Activated CD8-positive, alpha-beta memory T cell treated with anti-CD3 and anti-CD28 coated beads, Interleukin-2, amount 50 U/mL, for 1 hour (primary cell): ENCODE results near the gene CNTN5.
"Not testable (repeated sequence)": the region's sequence is repeated elsewhere in the genome, so short reads cannot be mapped to it uniquely, and the experiment has no call there.

Source experiments
- DNase-seq: peaks from one replicate; pipeline ENCODE4 v3.0.0-alpha.2; 2020; ENCODE audit errors: extremely low read depth

CNTN5 gene

DNA sequence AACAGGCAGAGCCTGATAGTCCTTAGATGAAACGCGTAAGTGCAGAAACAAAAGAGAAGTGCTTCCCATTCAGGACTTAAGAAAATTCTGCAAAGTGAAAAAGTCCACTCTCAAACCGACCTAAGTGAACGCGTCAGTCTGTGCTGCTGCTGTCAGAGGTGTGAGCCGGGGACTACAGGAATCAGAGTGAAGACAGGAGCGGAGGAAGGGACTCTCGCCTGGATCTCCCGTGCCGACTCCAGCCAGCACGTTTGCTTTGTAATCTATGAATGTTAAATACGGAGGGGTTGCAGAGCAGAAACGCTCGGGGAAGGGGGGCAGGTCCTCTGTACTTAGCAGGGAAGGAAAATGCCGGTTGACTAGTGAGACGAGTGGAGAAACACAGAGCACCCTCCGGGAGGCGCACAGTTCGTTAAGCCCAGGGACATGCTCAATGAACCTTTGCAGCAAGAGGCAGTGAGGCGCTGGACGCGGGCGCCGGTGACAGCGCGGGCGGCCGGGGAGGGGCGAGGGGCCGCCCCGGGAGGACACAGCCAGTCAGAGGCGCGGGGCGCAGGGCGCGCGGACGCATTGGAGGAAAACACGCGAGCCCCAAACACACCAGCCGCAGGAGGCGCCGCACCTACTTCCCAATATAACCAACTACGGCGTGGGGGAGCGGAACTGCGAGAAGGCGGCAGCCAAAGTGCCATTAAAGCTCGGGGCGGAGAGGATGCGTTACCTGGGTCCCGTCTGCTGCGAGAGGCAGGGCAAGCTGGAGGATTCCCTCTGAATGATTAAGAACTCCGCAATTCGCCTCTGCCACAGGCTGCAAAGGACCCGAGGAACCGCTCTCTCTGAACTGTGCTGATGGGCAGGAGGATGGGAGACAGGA, at the start of gene CNTN5:
Gene CNTN5, plus strand, starts transcription at position 598 of the 874 bp plus-strand sequence.
- DNase-seq: no peak

DNA sequence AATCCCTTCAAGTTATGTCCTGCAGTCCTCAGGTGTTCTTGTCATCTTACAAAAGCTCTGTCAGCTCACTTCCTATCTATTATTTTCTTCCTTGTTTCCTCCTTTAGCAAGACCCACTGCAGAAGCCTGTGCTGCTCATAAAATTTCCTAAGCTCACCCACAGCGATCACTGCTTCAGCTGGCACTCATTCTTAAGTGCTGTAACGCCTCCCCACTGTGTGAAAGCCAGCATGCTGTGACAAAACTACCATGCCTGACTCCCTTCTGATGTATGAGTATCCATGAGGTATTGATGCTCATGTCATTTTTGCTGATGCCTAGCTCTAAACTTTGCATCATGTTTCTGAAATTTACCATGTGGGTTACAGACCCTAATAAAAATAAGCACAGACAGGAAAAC, 41.5 kb upstream of the CNTN5 start:
- no peak for DNase-seq

DNA sequence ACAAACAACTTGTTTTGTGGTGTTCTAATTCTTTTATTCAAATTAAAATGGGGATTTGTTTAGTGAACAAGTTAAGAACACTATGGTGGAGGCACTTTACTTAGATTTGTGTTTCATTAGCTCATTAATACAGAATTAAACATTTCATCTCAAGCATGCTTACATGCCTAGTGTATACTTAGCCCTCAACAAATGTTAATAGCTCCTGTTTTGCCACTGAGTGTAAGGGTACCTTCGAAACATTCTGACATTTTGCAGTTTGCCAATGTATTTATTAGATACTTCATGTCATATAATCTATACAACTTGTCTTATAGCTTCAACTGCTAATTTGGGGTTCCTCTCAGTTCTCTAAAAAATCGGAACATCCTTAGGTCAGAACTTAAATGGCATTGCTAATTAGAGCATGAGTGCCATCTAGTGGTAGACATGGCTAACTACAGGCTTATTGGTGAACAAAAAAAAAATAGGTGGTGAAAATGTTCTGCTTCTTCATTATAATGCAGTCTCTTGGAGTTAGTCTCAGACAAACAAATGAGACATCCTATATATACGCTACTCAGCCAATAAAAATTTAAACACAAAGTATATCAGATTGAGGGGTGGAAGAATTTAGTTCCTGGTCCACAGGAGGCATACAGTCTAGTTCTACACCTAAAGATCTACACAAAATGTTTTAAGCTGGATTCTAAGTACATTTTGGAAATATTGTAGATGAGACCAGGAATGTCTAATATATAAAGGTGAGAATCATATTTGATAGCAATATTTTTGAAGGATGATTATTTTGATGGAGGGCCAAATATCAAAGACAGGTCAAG, 4.9 kb upstream of the CNTN5 start:
- no peak for DNase-seq

DNA sequence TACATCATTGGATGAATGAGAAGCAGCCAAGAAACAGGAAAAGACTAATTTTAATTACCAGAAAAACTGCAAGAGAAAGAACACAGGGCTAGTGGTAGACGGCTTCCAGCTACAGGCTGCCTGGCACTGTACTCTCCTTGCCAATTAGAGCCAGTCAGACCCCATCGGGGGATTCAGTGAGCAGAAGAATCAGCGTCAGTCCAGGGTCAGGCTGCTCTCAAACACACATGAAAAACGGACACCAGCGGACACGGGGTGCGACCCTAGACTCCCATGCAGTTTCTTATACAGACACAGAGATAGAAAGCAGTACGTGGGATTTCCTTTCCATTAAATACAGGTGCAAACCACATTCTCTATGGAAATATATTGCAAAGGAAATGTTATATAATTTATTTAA, 1.1 kb upstream of the CNTN5 start:
- DNase-seq: no peak

DNA sequence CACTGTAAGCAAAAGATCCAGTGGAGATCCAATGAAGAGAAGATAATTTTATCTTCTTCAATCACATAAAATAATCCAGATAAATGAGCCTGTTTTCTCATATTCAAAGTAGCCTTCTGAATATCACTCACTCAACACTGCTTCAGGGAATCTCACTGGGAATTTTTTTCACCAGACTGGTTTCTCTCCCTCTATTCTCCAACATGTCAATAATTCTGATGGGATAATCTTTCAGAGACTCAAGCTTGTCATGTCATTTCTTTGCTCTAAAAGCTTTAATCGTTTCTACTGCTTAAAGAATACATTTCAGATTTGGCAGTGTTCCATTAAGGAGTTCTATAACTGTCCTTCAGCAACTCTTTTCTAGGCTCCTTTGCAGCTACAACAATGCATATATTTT, 16.3 kb downstream of the CNTN5 start:
- no peak for DNase-seq

DNA sequence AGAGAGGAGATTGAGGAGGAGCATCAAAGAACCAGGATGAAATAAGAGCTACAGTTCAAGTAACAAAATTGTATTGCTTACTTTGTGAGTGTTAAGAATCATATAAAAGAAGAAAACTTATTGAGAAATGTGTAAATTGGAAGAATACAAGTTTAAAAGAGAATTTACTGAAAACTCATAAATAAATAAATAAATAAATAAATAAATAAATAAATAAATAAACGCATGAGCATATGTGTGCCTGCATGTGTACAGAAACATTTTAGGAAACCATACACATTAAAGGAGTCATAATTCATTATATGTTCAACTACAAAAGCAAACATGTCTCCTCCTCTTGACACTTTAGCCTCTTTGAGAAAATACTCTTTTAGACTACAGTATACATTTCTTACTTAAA, 42.6 kb downstream of the CNTN5 start:
- no peak for DNase-seq

DNA sequence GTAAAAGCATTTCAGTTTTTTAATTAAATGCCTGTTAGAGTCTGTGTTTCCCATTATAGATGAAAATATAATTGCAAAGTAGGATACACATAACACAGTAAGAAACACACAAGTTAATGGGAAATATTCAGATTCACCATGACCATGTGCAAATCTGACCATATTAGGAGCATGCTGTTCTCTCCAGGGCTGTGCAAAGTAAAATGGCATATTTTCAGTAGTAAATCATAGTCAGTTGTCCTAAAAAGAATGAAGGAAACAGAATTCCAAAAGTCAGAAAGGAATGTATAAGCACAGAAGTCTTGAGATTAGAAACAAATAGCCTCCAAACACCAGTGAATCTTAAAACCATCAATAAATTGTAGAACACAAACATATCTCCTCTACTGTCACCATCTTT, 44.4 kb downstream of the CNTN5 start:
- DNase-seq: no peak

DNA sequence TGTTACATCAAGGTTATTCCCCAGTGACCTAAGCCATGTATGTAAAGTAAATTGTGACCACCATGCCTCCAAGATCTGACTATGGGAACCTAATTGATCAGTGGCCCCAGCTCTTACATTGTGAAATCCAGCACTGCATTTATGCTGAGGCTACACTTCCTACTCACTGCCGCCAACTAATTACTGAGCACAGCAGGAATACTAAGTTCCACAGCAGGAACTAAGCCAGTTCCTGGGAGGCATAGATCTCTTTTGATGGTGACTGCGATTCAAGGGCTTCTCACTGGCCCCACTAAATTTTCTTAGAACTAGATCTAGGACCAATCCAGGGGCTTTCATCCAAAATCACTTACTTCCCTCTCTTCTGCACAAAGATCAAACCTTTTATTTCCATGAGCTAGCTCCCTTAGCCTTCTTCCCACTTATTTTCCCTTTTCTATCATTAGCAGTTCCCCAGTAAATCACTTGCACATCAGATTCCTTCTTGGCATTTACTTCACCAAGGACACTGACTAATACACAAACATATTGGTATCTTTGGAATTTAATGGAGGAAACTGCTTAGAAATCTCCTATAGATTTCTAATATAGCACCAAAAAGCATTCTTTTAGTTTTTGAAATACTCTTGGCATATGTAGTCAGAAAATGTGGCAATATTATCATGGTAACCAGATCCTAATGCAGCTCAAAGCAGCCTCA, 46.0 kb downstream of the CNTN5 start:
- no peak for DNase-seq

DNA sequence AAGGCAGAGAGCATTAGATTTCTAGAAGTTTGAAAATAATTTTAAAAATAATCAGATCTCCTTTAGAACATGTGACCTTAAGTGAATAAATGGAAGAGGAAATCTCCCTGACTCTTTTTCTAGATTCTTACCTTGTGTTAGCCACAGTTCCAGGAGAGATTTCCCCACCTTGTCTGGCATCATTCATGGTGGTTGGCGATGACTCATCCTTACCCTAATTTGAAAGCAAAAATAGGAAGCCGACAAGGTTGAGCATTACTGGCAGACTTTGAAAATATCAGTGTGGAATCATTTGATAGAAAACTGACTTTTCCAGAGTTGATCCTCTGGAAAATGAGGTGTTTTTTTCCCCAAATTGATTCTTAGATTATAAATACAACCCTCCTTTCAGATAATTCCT, 48.1 kb downstream of the CNTN5 start:
- no peak for DNase-seq

DNA sequence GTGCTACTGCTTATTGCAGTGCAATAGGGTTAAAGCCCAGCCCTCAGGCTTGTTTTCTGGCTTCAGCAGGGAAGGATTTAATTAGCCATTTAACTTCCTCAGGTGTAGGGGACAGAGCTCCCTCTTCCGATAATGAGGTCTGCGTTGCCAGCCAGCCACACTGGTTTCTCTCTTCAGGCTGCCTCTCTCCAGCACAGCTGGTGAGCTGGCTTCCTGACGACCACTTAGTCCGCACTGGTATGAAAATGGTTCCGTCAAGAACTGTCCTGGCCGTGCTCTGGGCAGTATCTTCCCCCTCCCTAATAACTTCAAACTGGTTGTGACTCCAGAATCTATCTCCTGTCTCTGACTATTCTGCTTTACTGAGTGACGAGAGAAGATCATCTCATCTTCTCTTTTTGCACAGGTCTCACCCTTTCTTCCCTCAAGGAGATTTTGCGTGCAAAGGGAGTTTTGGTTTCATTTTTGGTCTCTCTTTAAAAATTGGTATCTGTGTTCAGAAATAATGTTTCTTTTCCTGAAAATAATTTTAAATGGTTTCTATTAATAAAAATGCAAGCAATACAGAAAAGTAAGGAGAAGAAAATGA, 49.2 kb downstream of the CNTN5 start:
- no peak for DNase-seq

DNA sequence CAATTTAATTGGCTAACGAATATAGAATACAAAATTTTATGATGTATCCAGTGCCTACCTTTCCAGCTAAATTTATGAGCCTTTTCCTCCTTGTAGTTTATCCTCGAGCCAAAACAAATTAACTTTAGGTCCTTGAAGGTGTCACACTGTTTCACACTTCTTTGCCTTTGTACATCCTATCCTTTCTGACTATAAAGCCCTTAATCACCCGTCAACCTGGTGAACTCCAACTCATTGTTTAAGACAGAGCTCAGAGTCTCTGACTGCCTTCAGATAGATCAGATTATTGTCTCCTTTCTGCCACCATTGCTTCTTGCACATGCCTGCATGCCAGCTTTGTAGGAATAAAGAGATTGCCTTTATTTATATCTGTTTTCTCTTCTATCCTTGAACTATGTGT, 58.8 kb downstream of the CNTN5 start:
- no peak for DNase-seq

DNA sequence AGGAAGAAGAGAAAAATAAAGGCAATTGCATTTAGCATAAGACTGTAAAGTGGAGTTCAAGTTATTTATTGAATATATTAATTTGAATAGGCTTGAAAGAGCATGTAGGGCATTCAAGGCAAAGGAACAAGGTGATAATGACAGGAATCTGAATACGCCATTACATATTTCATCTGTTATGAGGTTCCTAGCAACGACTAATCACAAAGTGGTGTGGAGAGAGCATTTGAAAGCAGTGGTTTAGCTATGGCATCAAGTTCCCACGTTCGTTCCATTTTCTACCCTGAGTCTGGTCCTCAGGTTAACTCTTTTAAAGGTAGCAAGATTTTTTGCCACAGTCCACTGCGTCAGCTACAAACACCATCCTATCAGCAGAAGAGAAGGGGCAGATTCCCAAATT, 59.4 kb downstream of the CNTN5 start:
- DNase-seq: no peak

DNA sequence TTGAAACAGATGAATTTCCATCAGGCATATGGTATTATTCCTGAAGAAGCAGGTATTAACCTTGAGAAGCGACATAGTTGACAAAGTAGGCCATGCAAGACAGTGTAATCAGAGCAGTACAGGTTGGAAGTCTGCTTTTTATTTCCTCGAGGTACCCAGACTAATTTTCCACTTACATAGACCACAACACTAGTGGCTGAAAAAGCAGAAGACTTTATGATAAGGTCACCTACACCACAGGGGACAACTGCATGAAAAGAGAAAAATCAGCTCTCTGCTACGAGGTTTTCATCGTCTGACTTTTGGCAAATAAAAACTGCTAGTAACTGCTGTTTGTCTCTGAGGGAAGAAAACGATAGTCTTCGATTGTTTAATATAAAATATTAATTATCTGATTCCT, 77.5 kb downstream of the CNTN5 start:
- DNase-seq: no peak

DNA sequence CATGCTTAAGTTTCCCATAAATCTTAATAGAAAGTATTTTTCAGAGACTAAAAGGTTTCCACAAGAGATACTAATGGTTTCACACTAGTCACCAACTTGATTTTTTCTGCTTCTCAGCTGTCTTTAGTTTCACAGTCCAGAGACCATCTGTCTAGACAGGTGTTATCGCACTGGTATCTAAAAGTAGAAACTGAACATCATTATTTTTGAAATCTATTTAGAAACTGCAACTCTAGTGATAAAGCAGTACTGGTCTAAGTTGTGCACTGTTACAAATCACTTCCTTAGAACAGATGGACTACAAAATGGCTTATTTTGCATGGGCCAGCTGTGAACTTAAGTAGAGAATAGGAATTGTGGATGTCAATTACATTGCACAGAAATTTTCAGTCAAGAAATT, 78.0 kb downstream of the CNTN5 start:
- DNase-seq: no peak

DNA sequence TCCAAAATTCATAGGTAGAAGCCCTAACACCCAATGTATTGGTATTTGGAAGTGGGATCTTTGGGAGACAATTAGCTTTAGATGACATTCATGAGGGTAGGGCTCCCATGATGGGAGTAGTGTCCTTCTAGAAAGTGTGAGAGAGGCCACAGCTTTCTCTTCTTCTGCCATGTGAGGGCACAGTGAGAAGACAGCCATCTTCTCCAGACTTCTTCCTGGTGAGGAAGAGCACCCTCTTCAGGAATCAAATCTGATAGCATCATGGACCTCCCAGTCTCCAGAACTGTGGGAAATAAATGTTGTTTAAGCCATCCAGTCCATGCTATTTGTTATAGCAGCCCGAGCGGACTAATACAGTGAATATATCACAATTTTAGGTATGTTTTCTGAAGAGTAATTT, 96.9 kb downstream of the CNTN5 start:
- DNase-seq: no peak

DNA sequence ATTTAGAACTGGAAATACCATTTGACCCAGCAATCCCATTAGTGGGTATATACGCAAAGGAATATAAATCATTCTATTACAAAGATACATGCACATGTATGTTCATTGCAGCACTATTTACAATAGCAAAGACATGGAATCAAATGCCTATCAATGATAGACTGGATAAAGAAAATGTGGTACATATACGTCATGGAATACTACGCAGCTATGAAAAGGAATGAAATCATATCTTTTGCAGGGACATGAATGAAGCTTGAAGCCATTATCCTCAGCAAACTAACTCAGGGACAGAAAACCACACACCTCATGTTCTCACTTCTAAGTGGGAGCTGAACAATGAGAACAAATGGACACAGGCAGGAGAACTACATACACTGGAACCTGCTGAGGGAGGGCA, 113.1 kb downstream of the CNTN5 start:
- DNase-seq: not testable (repeated sequence)

DNA sequence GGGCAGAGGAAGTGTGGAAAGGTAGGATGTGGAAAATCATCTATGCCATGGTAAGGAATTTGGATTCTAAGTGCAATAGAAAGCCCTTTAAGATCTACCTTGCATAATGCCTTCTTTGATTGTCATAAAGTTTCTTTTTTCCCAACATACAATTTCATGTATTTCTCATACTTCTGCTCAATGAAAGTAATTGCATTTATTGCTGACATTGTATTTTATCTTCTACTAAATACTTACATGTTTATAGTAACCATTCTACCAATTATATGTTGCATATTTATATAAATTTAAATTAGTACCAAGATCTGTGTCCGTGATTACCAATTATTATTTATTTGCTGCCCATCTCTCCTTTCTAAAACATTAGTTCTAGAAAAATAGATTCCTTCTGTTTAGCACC, 114.8 kb downstream of the CNTN5 start:
- DNase-seq: no peak

DNA sequence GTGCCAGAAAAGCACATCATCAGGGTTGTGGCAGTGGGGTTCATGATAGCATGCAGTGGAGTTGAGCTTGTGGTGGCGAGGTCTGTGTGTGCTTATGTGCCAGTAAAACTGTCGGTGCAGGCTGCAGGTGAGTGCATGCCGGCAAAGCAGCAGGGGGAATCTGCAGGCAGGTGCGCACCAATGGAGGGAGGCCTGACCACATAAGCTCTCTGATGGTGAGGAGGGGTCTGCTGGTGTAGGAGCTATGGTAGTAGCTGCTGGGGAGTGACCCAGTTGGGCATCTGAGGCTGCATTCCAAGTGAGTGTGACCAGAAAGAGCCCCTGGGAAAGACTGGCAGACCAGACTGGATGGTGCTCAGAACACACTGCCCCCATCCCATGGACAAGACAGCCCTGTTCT, 121.5 kb downstream of the CNTN5 start:
- DNase-seq: no peak

DNA sequence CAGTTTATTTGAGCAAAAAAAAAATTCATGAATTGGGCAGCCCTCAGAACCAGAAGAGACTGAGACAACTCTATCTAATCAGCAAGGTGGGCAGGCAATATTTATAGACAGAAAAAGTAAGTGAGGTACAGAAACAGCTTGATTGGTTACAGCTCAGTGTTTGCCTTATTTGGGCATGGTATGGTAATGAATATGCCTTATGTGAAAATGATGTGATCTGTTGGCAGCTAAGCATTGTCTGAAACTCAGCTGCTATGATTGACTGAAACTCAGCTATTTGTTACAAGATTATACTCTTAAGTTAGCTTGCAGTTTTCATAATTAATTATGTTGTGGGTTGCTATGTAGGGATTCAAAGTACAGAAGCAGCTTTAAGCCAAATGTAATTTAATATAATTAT, 127.6 kb downstream of the CNTN5 start:
- no peak for DNase-seq

DNA sequence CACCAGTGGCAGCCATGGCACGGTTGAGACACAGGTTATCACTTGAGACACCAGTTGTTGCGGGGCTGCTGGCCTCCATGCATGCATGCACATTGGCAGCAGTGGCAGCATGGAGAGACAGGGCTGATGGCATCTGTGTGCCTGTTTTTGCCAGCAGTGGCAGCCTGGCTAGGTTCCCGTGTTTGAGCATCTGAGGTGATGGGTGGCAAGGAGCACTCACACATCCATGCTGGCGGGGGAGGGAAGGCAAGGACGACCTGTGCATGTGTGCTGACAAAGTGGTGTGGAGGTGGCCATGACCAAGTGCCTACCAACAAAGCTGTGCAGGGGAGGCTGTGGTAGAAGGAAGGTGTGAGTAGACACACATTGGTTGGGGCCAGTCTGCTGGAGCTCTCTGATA, 133.5 kb downstream of the CNTN5 start:
- no peak for DNase-seq

DNA sequence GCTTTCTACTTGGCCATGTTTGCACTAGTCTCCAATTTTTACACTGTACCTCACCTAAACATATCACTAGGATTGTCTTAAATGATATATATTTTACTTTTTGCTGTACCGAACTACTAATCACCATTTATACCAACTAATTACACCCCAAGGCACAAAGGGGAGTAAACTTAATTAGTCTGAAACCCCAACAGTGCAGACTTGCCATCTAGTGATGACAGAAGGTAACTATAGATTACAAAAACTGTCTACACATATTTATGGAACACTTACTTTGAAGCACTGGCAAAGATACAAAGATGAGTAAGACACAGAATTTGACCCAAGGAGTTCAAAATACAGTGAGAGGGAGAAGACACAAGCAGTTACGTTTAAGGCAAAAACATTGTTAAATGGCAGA, 139.7 kb downstream of the CNTN5 start:
- no peak for DNase-seq

DNA sequence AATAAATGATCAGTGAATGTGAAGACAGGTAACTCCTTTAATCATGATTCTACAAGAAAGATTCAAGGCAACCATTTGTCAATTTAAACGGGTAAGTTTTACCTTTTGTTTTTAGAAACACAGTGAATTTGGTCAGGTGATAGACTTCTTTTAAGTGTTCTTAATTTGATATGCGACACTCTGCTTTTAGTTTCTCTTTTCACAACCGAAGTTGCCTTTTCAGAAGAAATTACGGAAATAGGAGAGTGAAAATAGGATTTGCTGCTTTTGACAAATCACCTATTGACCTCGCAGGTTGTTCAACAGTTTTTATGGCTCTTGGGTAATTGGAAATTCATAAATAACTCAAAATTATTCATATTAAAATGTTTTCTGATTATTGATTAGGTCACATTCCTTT, 142.1 kb downstream of the CNTN5 start:
- DNase-seq: no peak
